NCI-H1092 (cell line): ENCODE measurements around the gene GNA15.

ENCODE experiments used
- DNase-seq: peaks from one replicate; lab custom pipeline; 2025; lab: John Stamatoyannopoulos, UW

GNA15 gene

DNA sequence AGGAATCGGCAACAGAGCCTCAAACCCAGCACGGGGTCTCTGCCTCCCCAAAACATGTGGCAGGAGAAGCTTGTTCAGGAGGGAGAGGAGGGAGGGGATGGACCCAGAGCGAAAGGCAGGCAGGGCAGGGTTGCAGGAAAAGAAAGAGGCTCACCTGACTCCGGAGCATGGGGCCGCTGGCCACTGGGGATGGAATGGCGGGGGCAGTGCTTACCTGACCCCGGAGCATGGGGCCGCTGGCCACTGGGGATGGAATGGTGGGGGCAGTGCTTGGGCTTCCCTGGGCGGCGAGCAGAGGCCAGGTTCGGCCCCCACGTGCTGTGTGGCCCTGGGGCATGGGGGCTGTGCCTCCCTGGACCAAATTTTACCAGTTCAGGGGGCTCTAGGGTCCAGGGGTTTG is 75.4 kb downstream of the GNA15 start:
- DNase-seq, result no peak

DNA sequence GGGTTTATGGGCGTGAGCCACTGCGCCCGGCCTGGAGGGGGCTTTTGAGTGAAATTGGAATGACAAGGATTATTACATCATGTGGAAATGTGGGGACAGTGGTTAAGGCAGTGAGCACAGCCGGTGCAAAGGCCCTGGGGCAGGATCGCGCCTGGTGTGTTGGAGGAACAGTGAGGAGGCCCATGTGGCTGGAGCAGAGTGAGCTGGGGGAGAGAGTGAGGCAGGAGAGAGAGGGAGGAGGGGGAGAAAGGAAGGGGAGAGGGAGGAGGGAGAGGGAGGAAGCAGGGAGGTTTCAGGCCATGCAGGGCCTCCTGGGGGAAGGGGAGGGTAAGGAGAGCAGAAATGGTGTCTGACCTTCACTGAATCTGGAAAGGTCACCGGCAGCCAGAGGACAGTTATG is 77.3 kb downstream of the GNA15 start:
- DNase-seq, result no peak
